AG04449 (cell line): ENCODE measurements around the gene DBT.

ENCODE experiments used
- CTCF ChIA-PET: fragments of 350-600 bp; formaldehyde crosslinking; extraction: SDS; loops from one replicate; lab custom pipeline; 2021; ENCODE audit warnings: antibody characterized with exemption; lab: Yijun Ruan, JAX
- POLR2A ChIA-PET: fragments of 400-600, 350-600 bp; formaldehyde crosslinking; extraction: SDS; loops from one replicate; lab custom pipeline; 2020; ENCODE audit warnings: antibody characterized with exemption, inconsistent platforms; lab: Yijun Ruan, JAX
- DNase-seq: peaks from one replicate; pipeline ENCODE4 v3.0.0-alpha.2; 2010; ENCODE audit warnings: low read depth, low spot score
- H3K4me3 ChIP-seq: 2 replicates; pipeline ENCODE4 v1.5.1; 2011; ENCODE audit warnings: low read depth, mild to moderate bottlenecking, control low read depth, low read length
- CTCF ChIP-seq: IDR thresholded peaks from one replicate; pipeline ENCODE4 v1.5.1; 2011; ENCODE audit warnings: mild to moderate bottlenecking, moderate library complexity, low read length, control low read depth, inconsistent platforms; ENCODE audit not compliant: insufficient read depth; ENCODE audit errors: missing control alignments

The DBT gene

GRCh38 chr1:100253552-100253951 is 3.9 kb upstream of the DBT start:
- no peak for TF ChIP-seq CTCF
- ChIA-PET CTCF (no interaction called here), POLR2A (no interaction called here)
- no peak for DNase-seq
- no peak overlapping the region for H3K4me3 ChIP-seq

GRCh38 chr1:100252901-100253300 is 3.3 kb upstream of the DBT start:
- ChIA-PET POLR2A (no interaction called here), CTCF (no interaction called here)
- DNase-seq, result no peak
- no peak for TF ChIP-seq CTCF
- H3K4me3 ChIP-seq, result no peak overlapping the region

GRCh38 chr1:100250807-100251206 is 1.2 kb upstream of the DBT start:
- no peak for DNase-seq
- ChIA-PET CTCF (no interaction called here), POLR2A (no interaction called here)
- no peak for TF ChIP-seq CTCF
- no peak overlapping the region for H3K4me3 ChIP-seq

GRCh38 chr1:100250264-100250663 is 630 bp upstream of the DBT start:
- DNase-seq, result no peak
- TF ChIP-seq CTCF, result no peak
- CTCF ChIA-PET, result interaction anchor here (0.7 kb wide), 1 partner anchor 439 kb away, joined by 3 read pairs; no protein-coding TSS in a partner anchor
- peak overlapping the region; percentile 93 for H3K4me3 ChIP-seq
- POLR2A ChIA-PET, result interaction anchor here (0.6 to 1.3 kb wide), 4 partner anchors 12 to 280 kb away, joined by 4 to 11 read pairs (median 4); partner anchors contain the start of genes RTCA and SLC35A3

GRCh38 chr1:100249155-100249536 is 488 bp downstream of the DBT start:
- POLR2A ChIA-PET, result interaction anchor here (0.6 to 1.3 kb wide), 4 partner anchors 17 to 1294 kb away, joined by 3 to 11 read pairs (median 4); partner anchors contain the start of genes RTCA and SLC35A3
- H3K4me3 ChIP-seq, result peak overlapping the region; percentile 93
- TF ChIP-seq CTCF, result no peak
- CTCF ChIA-PET, result no interaction called here
- DNase-seq, result no peak

GRCh38 chr1:100246738-100247137 is 2.9 kb downstream of the DBT start:
- POLR2A ChIA-PET, result no interaction called here
- no peak for DNase-seq
- no peak for TF ChIP-seq CTCF
- no peak overlapping the region for H3K4me3 ChIP-seq
- CTCF ChIA-PET, result interaction anchor here (0.9 kb wide), 1 partner anchor 21 kb away, joined by 3 read pairs; no protein-coding TSS in a partner anchor
